Measurements from ENCODE around the gene PTPN2. TPM values are rescaled to one million over a fixed set of nuclear protein-coding genes. Genes with fewer than 3 reads are reported as not detected.
A peak's percentile ranks its signal among the peaks of the same experiment; 100 is the strongest.

PTPN2 gene
- total RNA-seq, 2 experiments from 2014 or later = 54.9 to 69.7 TPM

GRCh38 chr18:12884406-12885323 lies 628 bp upstream of the PTPN2 start:
- H3K9me3 ChIP-seq (ENCODE audit: low read length) = no peaks in the 10 kb centered on the region
- intact Hi-C loops (cut with micrococcal nuclease; ENCODE audit: unreplicated experiment) = loop anchor here (5.0 kb wide), 2 partner anchors 63 to 507 kb away; partner anchors contain the start of genes AFG3L2 and SEH1L
- no peaks in the 10 kb centered on the region; the same call in 1 of the 2 replicates for H3K36me3 ChIP-seq (ENCODE audit: insufficient read depth, low read length)
- DNase-seq (ENCODE audit: low spot score) = no peak
- H4K20me1 ChIP-seq (ENCODE audit: insufficient read depth, low read length) = peaks cover 27% of the 10 kb centered on the region; the same call in 1 of the 2 replicates
- TSS peak; percentile 69 for BruUV-seq (replicated peaks)
- peaks cover 53% of the 10 kb centered on the region for H3K4me1 ChIP-seq (ENCODE audit: insufficient read depth, low read length, poor library complexity, severe bottlenecking)
- TF ChIP-seq CTCF (conservative IDR thresholded peaks at IDR 0.05; ENCODE audit: low read length) = no peak
- TF ChIP-seq EZH2phosphoT487 (IDR thresholded peaks at IDR 0.05; ENCODE audit: borderline replicate concordance, low read depth, low read length) = no peak
- H2AFZ ChIP-seq (ENCODE audit: low read length) = peak overlapping the region; percentile 71; the same call in 1 of the 2 replicates
- peaks cover 39% of the 10 kb centered on the region for H3K79me2 ChIP-seq (ENCODE audit: insufficient read depth, low read depth, low read length)
- CTCF ChIA-PET (ENCODE audit: unreplicated experiment) = interaction anchor here (0.9 kb wide), 1 partner anchor 135 kb away, joined by 3 read pairs; no protein-coding TSS in a partner anchor
- H3K4me2 ChIP-seq (ENCODE audit: low read length) = peak overlapping the region; percentile 99
- H3K9me2 ChIP-seq (ENCODE audit: insufficient read depth, low read length) = no peaks in the 10 kb centered on the region
- H3K27ac ChIP-seq (ENCODE audit: low read depth, low read length, poor library complexity, severe bottlenecking) = peak overlapping the region; percentile 53
- POLR2A ChIA-PET = interaction anchor here (0.6 to 1.7 kb wide), 10 partner anchors 19 to 1966 kb away, joined by 3 to 12 read pairs (median 3); no protein-coding TSS in a partner anchor
- peak overlapping the region; percentile 78 for H3K4me3 ChIP-seq (ENCODE audit: low read depth, low read length, poor library complexity, severe bottlenecking)

GRCh38 chr18:12883372-12883683 lies 709 bp downstream of the PTPN2 start:
- ChIA-PET POLR2A (interaction anchor here (0.6 to 4.0 kb wide), 27 partner anchors 12 to 179 kb away, joined by 3 to 52 read pairs (median 4); partner anchors contain the start of genes CEP192 and SEH1L), CTCF (ENCODE audit: unreplicated experiment) (interaction anchor here (0.6 kb wide), 1 partner anchor 43 kb away, joined by 6 read pairs; no protein-coding TSS in a partner anchor)
- intact Hi-C loops (cut with micrococcal nuclease; ENCODE audit: unreplicated experiment) = loop anchor here (1.0 to 5.0 kb wide), 4 partner anchors 21 to 506 kb away; partner anchors contain the start of genes AFG3L2 and SEH1L
- Histone ChIP-seq H4K20me1 (ENCODE audit: insufficient read depth, low read length) (peaks cover 36% of the 10 kb centered on the region; the same call in 1 of the 2 replicates), H3K4me2 (ENCODE audit: low read length) (peak overlapping the region; percentile 89), H3K36me3 (ENCODE audit: insufficient read depth, low read length) (no peaks in the 10 kb centered on the region; the same call in 1 of the 2 replicates), H2AFZ (ENCODE audit: low read length) (peak overlapping the region; percentile 62; the same call in 1 of the 2 replicates), H3K27ac (ENCODE audit: low read depth, low read length, poor library complexity, severe bottlenecking) (peak overlapping the region; percentile 86), H3K79me2 (ENCODE audit: insufficient read depth, low read depth, low read length) (peaks cover 53% of the 10 kb centered on the region), H3K4me1 (ENCODE audit: insufficient read depth, low read length, poor library complexity, severe bottlenecking) (peaks cover 67% of the 10 kb centered on the region), H3K4me3 (ENCODE audit: low read depth, low read length, poor library complexity, severe bottlenecking) (peak overlapping the region; percentile 78), H3K9me3 (ENCODE audit: low read length) (no peaks in the 10 kb centered on the region), H3K9me2 (ENCODE audit: insufficient read depth, low read length) (no peaks in the 10 kb centered on the region)
- no peak for TF ChIP-seq CTCF (conservative IDR thresholded peaks at IDR 0.05; ENCODE audit: low read length)
- no peak for TF ChIP-seq EZH2phosphoT487 (IDR thresholded peaks at IDR 0.05; ENCODE audit: borderline replicate concordance, low read depth, low read length)
- BruUV-seq (replicated peaks) = no TSS peak
- DNase-seq (ENCODE audit: low spot score) = no peak
